Measurements from ENCODE around the gene RFXANK. TPM values are rescaled to one million over a fixed set of nuclear protein-coding genes. Genes with fewer than 3 reads are reported as not detected.
A peak's percentile ranks its signal among the peaks of the same experiment; 100 is the strongest.
"Not testable (repeated sequence)": the region's sequence is repeated elsewhere in the genome, so short reads cannot be mapped to it uniquely, and the experiment has no call there.

The RFXANK gene, protein sequence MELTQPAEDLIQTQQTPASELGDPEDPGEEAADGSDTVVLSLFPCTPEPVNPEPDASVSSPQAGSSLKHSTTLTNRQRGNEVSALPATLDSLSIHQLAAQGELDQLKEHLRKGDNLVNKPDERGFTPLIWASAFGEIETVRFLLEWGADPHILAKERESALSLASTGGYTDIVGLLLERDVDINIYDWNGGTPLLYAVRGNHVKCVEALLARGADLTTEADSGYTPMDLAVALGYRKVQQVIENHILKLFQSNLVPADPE
- 52.0 and 59.4 TPM in 2 replicates for total RNA-seq (2012; rRNA removed)

- Histone ChIP-seq H3K9me3 (replicated peaks; ENCODE audit: low read length) (no peaks in the 10 kb centered on the region), H3K27me3 (ENCODE audit: control insufficient read depth, insufficient read depth, low read length) (no peaks in the 10 kb centered on the region), H3K9ac (ENCODE audit: low read depth, low read length) (peak within 1 kb of the TSS; percentile 99), H3K4me3 (ENCODE audit: low read length) (peak within 1 kb of the TSS; percentile 97), H3K4me2 (ENCODE audit: low read length) (peak within 1 kb of the TSS; percentile 99), H3K36me3 (ENCODE audit: insufficient read depth, low read length) (peaks cover 13% of the 10 kb centered on the region), H3K4me1 (ENCODE audit: control insufficient read depth, insufficient read depth, low read length) (peaks cover 27% of the 10 kb centered on the region)
Observed at GRCh38 chr19:19192078-19192882, at the start of gene RFXANK, which contains the start of gene BORCS8. Gene RFXANK (plus strand): TSS chr19:19192258. CDS start chr19:19193947, 1,689 bp downstream. Gene BORCS8 (minus strand): TSS chr19:19192152. CDS start chr19:19192117, 35 bp downstream.

GRCh38 chr19:19142347-19142746 is 49.7 kb upstream of the RFXANK start:
- H3K36me3 ChIP-seq (ENCODE audit: insufficient read depth, low read length): no peaks in the 10 kb centered on the region
- no peaks in the 10 kb centered on the region for H3K27me3 ChIP-seq (ENCODE audit: control insufficient read depth, insufficient read depth, low read length)
- H3K4me3 ChIP-seq (ENCODE audit: low read length): no peak overlapping the region
- H3K9me3 ChIP-seq (replicated peaks; ENCODE audit: low read length): no peaks in the 10 kb centered on the region
- H3K9ac ChIP-seq (ENCODE audit: low read depth, low read length): no peak overlapping the region
- H3K4me1 ChIP-seq (ENCODE audit: control insufficient read depth, insufficient read depth, low read length): peaks cover 9% of the 10 kb centered on the region
- H3K4me2 ChIP-seq (ENCODE audit: low read length): no peak overlapping the region

- Histone ChIP-seq H3K4me3 (ENCODE audit: low read length) (no peak overlapping the region), H3K27me3 (ENCODE audit: control insufficient read depth, insufficient read depth, low read length) (no peaks in the 10 kb centered on the region)
Observed at GRCh38 chr19:19145281-19145680, 46.8 kb upstream of the RFXANK start.

GRCh38 chr19:19145684-19146608 is 46.1 kb upstream of the RFXANK start:
- no peak overlapping the region for H3K4me3 ChIP-seq (ENCODE audit: low read length)
- H3K36me3 ChIP-seq (ENCODE audit: insufficient read depth, low read length): no peaks in the 10 kb centered on the region
- no peaks in the 10 kb centered on the region for H3K27me3 ChIP-seq (ENCODE audit: control insufficient read depth, insufficient read depth, low read length)
- no peaks in the 10 kb centered on the region for H3K9me3 ChIP-seq (replicated peaks; ENCODE audit: low read length)
- H3K4me1 ChIP-seq (ENCODE audit: control insufficient read depth, insufficient read depth, low read length): peaks cover 4% of the 10 kb centered on the region
- peak overlapping the region; percentile 79 for H3K9ac ChIP-seq (ENCODE audit: low read depth, low read length)
- peak overlapping the region; percentile 76 for H3K4me2 ChIP-seq (ENCODE audit: low read length)

More at GRCh38 chr19:19145281-19145680, 46.8 kb upstream of the RFXANK start:
- H3K4me2 ChIP-seq (ENCODE audit: low read length): no peak overlapping the region
- H3K9ac ChIP-seq (ENCODE audit: low read depth, low read length): peak overlapping the region; percentile 79
- peaks cover 4% of the 10 kb centered on the region for H3K4me1 ChIP-seq (ENCODE audit: control insufficient read depth, insufficient read depth, low read length)
- H3K36me3 ChIP-seq (ENCODE audit: insufficient read depth, low read length): no peaks in the 10 kb centered on the region
- no peaks in the 10 kb centered on the region for H3K9me3 ChIP-seq (replicated peaks; ENCODE audit: low read length)

- Histone ChIP-seq H3K27me3 (ENCODE audit: control insufficient read depth, insufficient read depth, low read length) (no peaks in the 10 kb centered on the region), H3K9ac (ENCODE audit: low read depth, low read length) (no peak overlapping the region), H3K4me1 (ENCODE audit: control insufficient read depth, insufficient read depth, low read length) (peaks cover 4% of the 10 kb centered on the region), H3K4me2 (ENCODE audit: low read length) (no peak overlapping the region), H3K4me3 (ENCODE audit: low read length) (no peak overlapping the region), H3K36me3 (ENCODE audit: insufficient read depth, low read length) (no peaks in the 10 kb centered on the region), H3K9me3 (replicated peaks; ENCODE audit: low read length) (no peaks in the 10 kb centered on the region)
Observed at GRCh38 chr19:19146865-19147264, 45.2 kb upstream of the RFXANK start.

DNA sequence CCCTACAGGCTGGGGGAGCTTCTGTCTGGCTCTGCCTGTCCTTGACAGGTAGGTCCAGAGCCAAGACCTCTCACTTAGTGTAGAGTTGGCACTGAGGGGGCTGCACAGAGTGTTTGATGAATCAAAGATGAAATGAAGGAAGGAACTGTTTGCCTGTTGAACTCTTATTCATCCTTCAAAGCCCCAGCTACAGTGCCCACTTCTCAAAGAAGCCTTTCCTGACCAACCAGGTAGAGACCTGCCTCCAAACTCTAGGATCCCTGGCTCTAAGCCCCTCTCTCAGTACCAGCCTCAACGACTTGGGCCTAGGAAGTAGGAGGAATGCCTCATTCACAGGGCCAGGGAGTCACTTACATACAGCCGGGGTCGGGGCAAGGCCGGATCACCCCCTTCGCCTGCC is 44.7 kb upstream of the RFXANK start:
- Histone ChIP-seq H3K9me3 (replicated peaks; ENCODE audit: low read length) (no peaks in the 10 kb centered on the region), H3K9ac (ENCODE audit: low read depth, low read length) (no peak overlapping the region), H3K4me2 (ENCODE audit: low read length) (no peak overlapping the region), H3K4me3 (ENCODE audit: low read length) (no peak overlapping the region), H3K4me1 (ENCODE audit: control insufficient read depth, insufficient read depth, low read length) (peaks cover 4% of the 10 kb centered on the region), H3K36me3 (ENCODE audit: insufficient read depth, low read length) (no peaks in the 10 kb centered on the region), H3K27me3 (ENCODE audit: control insufficient read depth, insufficient read depth, low read length) (no peaks in the 10 kb centered on the region)

GRCh38 chr19:19148504-19148903 is 43.6 kb upstream of the RFXANK start:
- H3K4me3 ChIP-seq (ENCODE audit: low read length); H3K4me1 ChIP-seq (ENCODE audit: control insufficient read depth, insufficient read depth, low read length); H3K4me2 ChIP-seq (ENCODE audit: low read length); H3K36me3 ChIP-seq (ENCODE audit: insufficient read depth, low read length); H3K9me3 ChIP-seq (replicated peaks; ENCODE audit: low read length); H3K27me3 ChIP-seq (ENCODE audit: control insufficient read depth, insufficient read depth, low read length); H3K9ac ChIP-seq (ENCODE audit: low read depth, low read length): not testable (repeated sequence)

DNA sequence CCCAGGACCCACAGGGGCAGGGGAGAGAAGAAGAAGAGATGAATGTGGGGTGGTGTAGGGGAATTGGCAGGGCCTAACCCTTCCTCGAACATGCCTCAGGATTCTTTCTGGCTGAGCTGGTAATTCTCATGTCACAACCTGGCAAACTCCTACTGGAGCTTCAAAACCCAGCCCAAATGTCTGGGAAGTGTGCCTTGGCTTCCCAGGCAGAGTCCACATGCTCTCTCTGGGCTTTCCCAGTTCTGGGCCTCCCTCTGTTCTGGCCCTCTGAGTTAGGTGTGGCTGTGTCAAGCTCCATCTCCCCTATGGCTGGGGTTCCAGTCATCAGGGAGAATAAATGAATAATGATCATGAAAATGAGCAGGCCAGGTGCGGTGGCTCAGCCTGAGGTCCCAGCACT is 42.6 kb upstream of the RFXANK start:
- Histone ChIP-seq H3K27me3 (ENCODE audit: control insufficient read depth, insufficient read depth, low read length) (no peaks in the 10 kb centered on the region), H3K9me3 (replicated peaks; ENCODE audit: low read length) (no peaks in the 10 kb centered on the region), H3K36me3 (ENCODE audit: insufficient read depth, low read length) (no peaks in the 10 kb centered on the region), H3K9ac (ENCODE audit: low read depth, low read length) (no peak overlapping the region), H3K4me2 (ENCODE audit: low read length) (no peak overlapping the region), H3K4me1 (ENCODE audit: control insufficient read depth, insufficient read depth, low read length) (peaks cover 4% of the 10 kb centered on the region), H3K4me3 (ENCODE audit: low read length) (no peak overlapping the region)

DNA sequence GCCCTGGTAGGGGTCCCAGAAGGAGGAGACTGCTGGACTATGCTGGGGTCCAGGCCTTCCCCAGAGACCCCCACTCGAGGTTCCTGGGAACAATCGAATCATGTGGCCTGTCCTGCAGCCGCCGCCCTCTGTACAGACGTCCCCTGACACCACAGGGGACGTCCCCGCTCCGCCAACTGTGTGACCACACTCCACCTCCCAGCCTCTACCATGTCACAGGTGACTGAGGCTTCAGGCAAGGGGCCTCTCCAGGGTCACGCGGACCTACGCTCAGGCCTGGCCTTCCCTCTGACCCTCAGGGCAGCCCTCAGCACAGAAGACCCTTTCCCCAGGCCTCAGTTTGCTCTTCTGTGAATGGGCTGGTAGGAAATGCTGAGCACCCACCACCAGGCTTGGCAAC is 40.6 kb upstream of the RFXANK start:
- Histone ChIP-seq H3K36me3 (ENCODE audit: insufficient read depth, low read length) (no peaks in the 10 kb centered on the region), H3K4me1 (ENCODE audit: control insufficient read depth, insufficient read depth, low read length) (no peaks in the 10 kb centered on the region), H3K27me3 (ENCODE audit: control insufficient read depth, insufficient read depth, low read length) (no peaks in the 10 kb centered on the region), H3K4me3 (ENCODE audit: low read length) (no peak overlapping the region), H3K4me2 (ENCODE audit: low read length) (no peak overlapping the region), H3K9ac (ENCODE audit: low read depth, low read length) (no peak overlapping the region), H3K9me3 (replicated peaks; ENCODE audit: low read length) (no peaks in the 10 kb centered on the region)

GRCh38 chr19:19152668-19153384 is 39.2 kb upstream of the RFXANK start:
- Histone ChIP-seq H3K4me3 (ENCODE audit: low read length) (no peak overlapping the region), H3K36me3 (ENCODE audit: insufficient read depth, low read length) (peaks cover 3% of the 10 kb centered on the region), H3K9me3 (replicated peaks; ENCODE audit: low read length) (no peaks in the 10 kb centered on the region), H3K4me1 (ENCODE audit: control insufficient read depth, insufficient read depth, low read length) (no peaks in the 10 kb centered on the region), H3K9ac (ENCODE audit: low read depth, low read length) (no peak overlapping the region), H3K4me2 (ENCODE audit: low read length) (no peak overlapping the region), H3K27me3 (ENCODE audit: control insufficient read depth, insufficient read depth, low read length) (no peaks in the 10 kb centered on the region)
